HG03354 (cell line): Measurements from ENCODE around the gene AXL.
A peak's percentile ranks its signal among the peaks of the same experiment; 100 is the strongest.
"Not testable (repeated sequence)": the region's sequence is repeated elsewhere in the genome, so short reads cannot be mapped to it uniquely, and the experiment has no call there.

Experiments used
- ATAC-seq: cut with Tn5 transposase; IDR thresholded peaks from one replicate; pipeline ENCODE4 v1.9.1; 2021; ENCODE audit warnings: mild to moderate bottlenecking; ENCODE audit not compliant: unreplicated experiment, poor library complexity, severe bottlenecking

AXL gene

GRCh38 chr19:41265395-41266153, 46.6 kb downstream of the AXL start:
- ATAC-seq, result no peak

DNA sequence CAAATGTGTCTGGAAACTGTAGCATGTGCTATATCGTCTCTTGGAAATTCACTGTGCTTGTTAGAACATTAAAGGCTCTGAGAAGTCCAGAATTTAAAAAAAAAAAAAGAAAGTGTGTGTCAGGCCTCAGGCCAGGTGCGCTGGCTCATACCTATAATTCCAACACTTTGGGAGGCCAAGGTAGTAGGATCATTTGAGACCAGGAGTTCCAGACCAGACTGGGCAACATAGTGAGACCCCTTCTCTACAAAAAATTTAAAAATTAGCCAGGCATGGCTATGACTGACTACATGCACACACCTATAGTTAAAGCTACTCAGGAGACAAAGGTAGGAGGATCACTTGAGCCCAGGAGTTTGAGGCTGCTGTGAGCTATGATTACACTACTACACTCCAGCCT, 50.0 kb downstream of the AXL start:
- ATAC-seq, result no peak

- no peak for ATAC-seq
Observed at GRCh38 chr19:41269571-41269970, 50.5 kb downstream of the AXL start.

DNA sequence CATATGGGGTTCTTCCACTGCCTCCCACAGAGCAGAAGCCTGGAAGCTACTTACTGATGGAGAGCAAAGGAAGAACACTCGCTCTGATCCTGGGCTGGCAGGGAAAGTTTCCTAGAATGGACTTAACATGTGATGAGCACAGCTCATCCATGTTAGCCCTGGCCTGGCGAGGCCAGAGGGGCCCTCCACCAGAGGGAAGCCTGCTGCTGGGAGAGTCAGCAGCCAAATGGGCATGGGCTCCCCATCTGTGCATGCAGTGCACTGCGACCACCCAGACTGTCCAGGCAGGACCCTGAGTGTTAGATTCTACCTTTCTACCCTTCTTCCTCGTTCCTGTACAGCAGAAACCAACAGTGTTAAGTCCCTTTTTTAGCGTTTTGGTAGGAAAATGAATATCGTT, 54.1 kb downstream of the AXL start:
- no peak for ATAC-seq

DNA sequence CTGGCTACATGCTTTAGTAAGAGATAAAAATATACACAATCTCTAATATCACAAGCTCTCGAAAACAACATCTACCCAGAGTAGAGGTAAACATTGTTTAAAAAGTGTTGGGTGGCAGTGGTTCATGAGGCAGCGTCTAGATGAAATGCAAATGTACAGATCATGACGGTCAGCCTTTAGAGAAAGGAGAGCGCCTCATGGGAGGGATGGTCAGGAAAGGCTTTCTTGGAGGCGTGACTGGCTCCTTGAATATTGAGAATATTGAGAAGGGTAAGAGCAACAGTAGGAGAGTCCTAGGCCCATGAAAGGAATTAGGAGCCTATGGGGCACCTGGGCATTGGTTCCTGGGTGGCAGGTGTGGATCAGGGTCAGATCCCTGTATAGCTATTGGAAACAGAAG, 55.8 kb downstream of the AXL start:
- ATAC-seq, result no peak

- no peak for ATAC-seq
Observed at GRCh38 chr19:41276231-41276630, 57.2 kb downstream of the AXL start.

DNA sequence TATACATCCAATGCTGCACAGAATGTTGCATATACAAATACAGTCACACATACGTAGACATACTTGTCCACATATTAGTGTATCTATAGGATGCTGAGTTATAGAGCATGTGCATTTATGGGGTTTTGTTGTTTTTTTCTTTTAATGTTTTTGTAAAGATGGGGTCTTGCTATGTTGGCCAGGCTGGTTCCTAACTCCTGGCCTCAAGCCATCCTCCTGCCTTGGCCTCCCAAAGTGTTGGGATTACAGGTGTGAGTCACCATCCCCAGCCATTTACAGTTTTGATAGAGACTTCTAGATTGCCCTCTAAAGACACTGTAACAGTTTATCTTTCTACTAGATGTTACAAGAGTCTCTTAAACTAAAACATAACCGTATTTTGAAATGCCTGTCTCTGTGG, 59.5 kb downstream of the AXL start:
- ATAC-seq, result no peak

- no peak for ATAC-seq
Observed at GRCh38 chr19:41288673-41289530, 69.9 kb downstream of the AXL start.

GRCh38 chr19:41289814-41290213, 70.8 kb downstream of the AXL start:
- ATAC-seq, result not testable (repeated sequence)

DNA sequence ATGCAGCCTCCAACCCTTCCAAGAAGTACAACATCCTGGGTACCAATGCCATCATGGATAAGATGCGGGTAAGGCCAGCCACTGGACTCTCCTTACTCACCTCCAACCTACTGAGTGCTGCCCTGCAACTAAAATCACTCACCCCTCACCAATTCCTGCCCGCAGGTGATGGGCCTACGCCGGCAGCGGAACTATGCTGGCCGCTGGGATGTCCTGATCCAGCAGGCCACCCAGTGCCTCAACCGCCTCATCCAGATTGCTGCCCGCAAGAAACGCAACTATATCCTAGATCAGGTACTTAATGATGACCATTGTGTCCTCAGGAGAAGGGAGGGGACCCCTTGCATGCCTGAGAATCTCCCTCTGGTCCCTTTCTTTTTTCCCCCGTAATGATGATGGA, 75.4 kb downstream of the AXL start:
- ATAC-seq, result no peak

DNA sequence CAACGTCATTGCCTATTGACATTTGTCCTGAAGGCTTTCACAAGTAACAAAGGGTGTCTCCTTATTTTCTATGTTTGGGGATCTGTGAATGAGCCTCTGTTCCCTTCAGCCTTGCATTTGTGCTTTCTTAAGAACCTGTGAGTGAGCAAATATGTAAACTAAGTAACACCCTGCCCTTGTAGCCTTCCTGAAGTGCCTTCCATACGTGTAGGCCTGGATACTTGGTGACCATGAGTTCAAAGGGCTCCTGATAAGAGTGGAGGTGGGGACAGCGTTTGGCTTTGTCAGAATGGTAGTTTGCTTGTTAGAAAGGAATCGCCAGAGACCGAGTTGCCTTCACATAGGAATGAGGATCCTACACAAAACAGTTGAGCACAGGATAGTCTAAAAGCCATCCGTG, 76.5 kb downstream of the AXL start:
- ATAC-seq, result no peak

DNA sequence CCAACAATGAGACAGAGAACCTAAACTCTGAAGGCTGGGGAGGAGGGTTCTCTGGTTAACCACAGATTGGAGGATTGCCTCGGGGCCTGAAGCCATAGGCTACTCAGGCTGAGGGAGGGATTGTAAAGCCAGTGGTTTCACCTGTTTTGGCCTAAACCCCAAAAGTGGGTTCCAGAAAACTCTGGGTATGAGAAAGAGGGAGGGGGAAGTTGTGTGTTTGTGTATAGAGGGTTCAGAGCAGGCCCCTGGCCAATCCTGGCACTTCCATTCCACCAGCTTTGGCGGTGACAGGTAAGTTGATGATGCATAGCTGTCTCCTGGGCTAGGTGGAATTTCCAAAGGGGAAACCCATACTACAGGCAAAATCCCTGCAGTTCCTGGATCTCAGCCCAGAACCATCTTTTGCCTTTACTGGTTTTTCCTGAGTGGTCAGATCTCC, 77.4 kb downstream of the AXL start:
- no peak for ATAC-seq

GRCh38 chr19:41297628-41298347, 78.8 kb downstream of the AXL start:
- ATAC-seq, result peak; percentile 84

DNA sequence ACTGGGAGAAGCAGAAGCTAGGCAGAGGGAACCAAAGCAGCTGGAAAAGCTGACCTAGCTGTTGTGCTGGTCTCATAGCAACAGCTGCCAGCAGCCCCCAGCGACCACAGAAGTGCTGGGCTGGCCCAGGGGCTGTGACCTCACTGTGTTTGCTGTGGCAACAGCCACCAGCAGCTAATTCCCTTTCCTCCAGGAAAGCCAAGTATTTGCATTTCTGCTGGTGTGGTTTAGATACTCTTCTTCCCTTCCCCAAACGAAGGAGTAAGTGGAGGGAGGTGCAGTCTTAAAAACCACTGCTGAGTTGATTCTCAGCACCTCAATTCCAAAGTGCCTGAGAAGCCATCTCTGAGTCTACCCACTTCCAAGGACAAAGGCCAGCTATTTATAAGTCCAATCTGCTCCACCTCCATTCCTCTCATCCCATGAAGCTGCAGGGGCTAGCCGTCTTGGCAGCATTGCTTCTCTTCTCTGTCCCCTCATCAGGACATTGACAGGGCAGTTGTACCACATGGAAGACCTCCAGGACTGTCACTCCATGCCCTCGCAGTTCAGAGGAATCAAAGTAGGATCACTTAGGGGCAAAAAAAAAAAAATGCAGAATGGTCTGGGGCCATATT, 79.4 kb downstream of the AXL start:
- no peak for ATAC-seq

DNA sequence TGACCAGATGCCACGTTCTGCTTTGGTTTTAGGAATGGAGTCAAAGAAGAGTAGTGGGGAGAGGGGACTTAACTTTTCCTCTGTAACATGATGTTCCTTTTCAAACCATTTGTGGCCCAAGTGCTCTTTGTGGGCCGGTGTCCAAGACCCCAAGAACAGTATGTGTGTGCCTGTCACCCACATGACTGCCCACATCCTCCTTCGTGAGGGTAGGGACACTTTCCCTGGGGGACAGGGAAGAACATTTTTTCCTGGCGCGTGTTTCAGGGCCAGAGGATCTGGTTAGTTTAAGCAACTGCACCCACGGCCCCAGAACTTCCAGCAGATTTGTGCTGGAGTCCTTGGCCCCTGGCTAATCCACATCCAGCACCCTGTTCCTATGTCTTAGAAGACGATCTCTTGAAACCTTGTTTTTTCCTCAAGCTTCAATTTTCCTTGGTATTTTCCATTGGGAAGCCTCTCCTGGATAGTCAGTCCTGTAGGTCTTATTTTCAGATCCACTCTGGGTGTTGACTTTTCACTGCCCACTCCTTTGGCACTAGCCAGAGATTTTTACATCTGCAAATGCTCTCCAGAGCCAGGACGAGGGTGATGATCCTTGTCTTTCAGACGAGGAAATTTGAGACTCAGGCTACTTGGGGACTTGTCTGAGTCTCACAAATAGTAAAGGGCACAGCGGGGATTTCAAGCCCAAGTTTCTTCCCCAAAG, 80.2 kb downstream of the AXL start:
- no peak for ATAC-seq

DNA sequence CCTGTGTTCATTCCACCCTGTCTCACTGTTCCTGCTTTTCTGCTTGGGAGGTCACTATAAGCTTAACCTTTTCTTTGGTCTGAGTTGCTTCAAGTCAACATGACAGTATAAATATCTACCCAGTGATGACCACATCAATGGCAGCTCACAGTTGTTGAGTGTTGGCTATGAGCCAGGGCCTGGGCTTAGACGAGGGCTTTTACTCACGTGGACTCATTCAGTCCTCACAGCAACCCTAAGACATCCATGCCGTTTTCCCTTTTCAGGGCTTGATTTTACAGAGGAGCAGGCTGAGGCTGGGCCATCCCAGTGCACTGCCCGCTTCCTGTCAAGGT, 80.7 kb downstream of the AXL start:
- no peak for ATAC-seq

DNA sequence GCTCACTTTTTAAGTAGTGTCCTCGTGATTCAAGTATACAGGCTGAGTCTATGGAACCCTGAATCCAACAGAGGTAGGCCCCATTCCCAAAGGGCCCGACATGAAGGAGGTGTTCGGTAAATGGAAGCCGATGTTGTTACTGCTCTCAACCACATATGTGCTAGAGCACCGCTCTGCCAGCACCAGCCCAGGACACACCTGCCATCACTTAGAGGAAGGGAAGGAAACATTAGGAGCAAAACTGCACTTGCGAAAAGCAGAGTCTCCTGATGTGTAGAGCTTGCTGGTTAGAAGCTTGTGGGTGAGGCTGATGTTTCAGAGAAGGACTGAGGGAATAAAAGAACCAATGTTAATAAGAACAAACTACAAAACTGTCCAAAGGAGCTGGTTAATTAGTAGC, 81.5 kb downstream of the AXL start:
- ATAC-seq, result no peak

DNA sequence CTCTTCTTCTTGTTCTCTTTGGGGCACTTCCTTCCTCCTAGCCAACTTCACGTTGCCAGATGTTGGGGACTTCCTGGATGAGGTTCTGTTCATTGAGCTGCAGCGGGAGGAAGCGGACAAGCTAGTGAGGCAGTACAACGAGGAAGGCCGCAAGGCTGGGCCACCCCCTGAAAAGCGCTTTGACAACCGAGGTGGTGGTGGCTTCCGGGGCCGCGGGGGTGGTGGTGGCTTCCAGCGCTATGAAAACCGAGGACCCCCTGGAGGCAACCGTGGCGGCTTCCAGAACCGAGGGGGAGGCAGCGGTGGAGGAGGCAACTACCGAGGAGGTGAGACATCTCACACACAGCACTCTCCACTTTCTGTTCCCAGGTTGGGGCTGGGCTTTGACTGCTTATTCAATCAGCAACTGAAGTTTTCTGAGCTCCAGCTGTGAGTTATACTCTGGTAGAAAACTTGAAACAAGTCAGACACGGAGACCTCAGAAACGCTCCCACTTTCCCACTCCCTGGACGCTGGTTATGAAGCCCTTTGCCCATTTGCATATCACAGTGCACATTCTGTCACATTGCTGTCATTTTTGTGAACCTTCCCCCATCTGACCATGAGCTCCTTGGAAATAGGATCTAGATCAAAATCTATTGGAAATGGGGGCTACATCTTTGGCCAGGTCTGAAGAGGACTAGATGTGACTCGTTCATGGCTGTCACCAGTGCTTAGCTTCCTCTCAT, 83.8 kb downstream of the AXL start:
- ATAC-seq, result peak; percentile 39

DNA sequence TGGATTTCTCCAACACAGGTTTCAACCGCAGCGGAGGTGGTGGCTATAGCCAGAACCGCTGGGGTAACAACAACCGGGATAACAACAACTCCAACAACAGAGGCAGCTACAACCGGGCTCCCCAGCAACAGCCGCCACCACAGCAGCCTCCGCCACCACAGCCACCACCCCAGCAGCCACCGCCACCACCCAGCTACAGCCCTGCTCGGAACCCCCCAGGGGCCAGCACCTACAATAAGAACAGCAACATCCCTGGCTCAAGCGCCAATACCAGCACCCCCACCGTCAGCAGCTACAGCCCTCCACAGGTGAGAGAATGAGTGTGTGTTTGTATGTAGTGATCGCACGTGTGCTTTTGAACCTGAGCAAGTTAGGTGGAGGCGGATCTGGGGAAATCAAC, 84.9 kb downstream of the AXL start:
- ATAC-seq, result no peak
